HG03469 (cell line): ENCODE results near the gene VTN.
A peak's percentile ranks its signal among the peaks of the same experiment; 100 is the strongest.

Experiments
- ATAC-seq: cut with Tn5 transposase; IDR thresholded peaks from one replicate; pipeline ENCODE4 v1.9.1; 2021; ENCODE audit warnings: mild to moderate bottlenecking, moderate library complexity, moderate number of reproducible peaks; ENCODE audit not compliant: unreplicated experiment

Gene VTN

GRCh38 chr17:28371245-28372202, 1.4 kb upstream of the VTN start, which contains the start of gene SARM1:
Gene SARM1 (plus strand): TSS chr17:28371694. CDS start chr17:28372033, 339 bp downstream.
- ATAC-seq = peak; percentile 57

GRCh38 chr17:28370744-28371103, 617 bp upstream of the VTN start:
- no peak for ATAC-seq

- ATAC-seq = no peak
Measured at GRCh38 chr17:28369684-28370034, 448 bp downstream of the VTN start.

- ATAC-seq = no peak
Measured at GRCh38 chr17:28368915-28369683, 1.0 kb downstream of the VTN start.

- no peak for ATAC-seq
Measured at GRCh38 chr17:28368306-28368831, 1.7 kb downstream of the VTN start.

- ATAC-seq = no peak
Measured at GRCh38 chr17:28367641-28368305, 2.3 kb downstream of the VTN start.

GRCh38 chr17:28366605-28367004, 3.5 kb downstream of the VTN start:
- no peak for ATAC-seq

- ATAC-seq = no peak
Measured at GRCh38 chr17:28365487-28365886, 4.6 kb downstream of the VTN start.

GRCh38 chr17:28364665-28365363, 5.3 kb downstream of the VTN start, which contains the start of gene SEBOX:
Gene SEBOX (minus strand): TSS chr17:28365199. CDS start chr17:28365151, 48 bp downstream.
- ATAC-seq = no peak

GRCh38 chr17:28363776-28364650, 6.1 kb downstream of the VTN start:
- no peak for ATAC-seq

GRCh38 chr17:28363186-28363585, 6.9 kb downstream of the VTN start:
- ATAC-seq = no peak

- no peak for ATAC-seq
Measured at GRCh38 chr17:28357901-28358197, 12.3 kb downstream of the VTN start.

GRCh38 chr17:28357061-28357900, 12.8 kb downstream of the VTN start, which contains the start of gene POLDIP2:
Gene POLDIP2 (minus strand): TSS chr17:28357527. CDS start chr17:28357448, 79 bp downstream.
- ATAC-seq = peak; percentile 74

GRCh38 chr17:28350271-28350670, 19.8 kb downstream of the VTN start:
- no peak for ATAC-seq

GRCh38 chr17:28348979-28349378, 21.1 kb downstream of the VTN start:
- ATAC-seq = no peak

- no peak for ATAC-seq
Measured at GRCh38 chr17:28347261-28347891, 22.7 kb downstream of the VTN start.

GRCh38 chr17:28346746-28347246, 23.3 kb downstream of the VTN start:
- ATAC-seq = no peak

GRCh38 chr17:28346199-28346580, 23.9 kb downstream of the VTN start:
- ATAC-seq = no peak
